Osteoblast (primary cell): ENCODE data around the gene SMO. TPM values are rescaled to one million over a fixed set of nuclear protein-coding genes. Genes with fewer than 3 reads are reported as not detected.
A peak's percentile ranks its signal among the peaks of the same experiment; 100 is the strongest.

Experiments used
- DNase-seq: peaks from one replicate; pipeline ENCODE4 v3.0.0; 2011; ENCODE audit warnings: low spot score, mixed read lengths; ENCODE audit not compliant: insufficient read length; ENCODE audit errors: missing footprints
- H2AFZ ChIP-seq: 2 replicates; pipeline ENCODE4 v1.6.0; 2011; ENCODE audit warnings: mild to moderate bottlenecking, low read length
- H3K27ac ChIP-seq: 2 replicates; pipeline ENCODE4 v1.5.1; 2011; ENCODE audit warnings: mild to moderate bottlenecking, low read depth, low read length, moderate library complexity
- H3K27me3 ChIP-seq: 2 replicates; pipeline ENCODE4 v1.6.0; 2012; ENCODE audit warnings: mild to moderate bottlenecking, control low read depth, inconsistent platforms, low read length, moderate library complexity; ENCODE audit not compliant: insufficient read depth
- H3K36me3 ChIP-seq: 2 replicates; pipeline ENCODE4 v1.5.1; 2011; ENCODE audit warnings: mild to moderate bottlenecking, low read length, control low read depth, moderate library complexity; ENCODE audit not compliant: insufficient read depth
- H3K4me1 ChIP-seq: 2 replicates; pipeline ENCODE4 v1.5.1; 2011; ENCODE audit warnings: mild to moderate bottlenecking, low read length, control low read depth, moderate library complexity; ENCODE audit not compliant: insufficient read depth
- H3K4me2 ChIP-seq: 2 replicates; pipeline ENCODE4 v1.6.0; 2011; ENCODE audit warnings: mild to moderate bottlenecking, low read length; ENCODE audit not compliant: insufficient read depth
- H3K4me3 ChIP-seq: fragments of 200-600 bp; sonication (generic); 3 replicates; pipeline ENCODE4 v1.5.1; 2012; ENCODE audit warnings: mild to moderate bottlenecking, low read length, inconsistent platforms; ENCODE audit not compliant: insufficient read depth
- H3K79me2 ChIP-seq: 2 replicates; pipeline ENCODE4 v1.6.0; 2012; ENCODE audit warnings: mild to moderate bottlenecking, low read length, control low read depth, inconsistent platforms; ENCODE audit not compliant: insufficient read depth
- H3K9me3 ChIP-seq: 2 replicates; pipeline ENCODE4 v1.5.1; 2011; ENCODE audit warnings: low read depth, low read length, control low read depth
- H4K20me1 ChIP-seq: 2 replicates; pipeline ENCODE4 v1.6.0; 2012; ENCODE audit warnings: mild to moderate bottlenecking, low read length, control low read depth; ENCODE audit not compliant: insufficient read depth
- CTCF ChIP-seq: IDR thresholded peaks from 2 replicates; pipeline ENCODE4 v1.5.1; 2011; ENCODE audit warnings: mild to moderate bottlenecking, low read depth, low read length, moderate library complexity; ENCODE audit errors: extremely low read depth
- total RNA-seq: library from RNA; depleted of rRNA; stranded (reverse); fragments of >200 nt; gene quantifications from 2 replicates; pipeline ENCODE4 v1.2.3, GENCODE V29; 2012

Gene SMO
- total RNA-seq, result 19.9 and 23.9 TPM in 2 replicates

- Histone ChIP-seq H2AFZ (peak within 1 kb of the TSS; percentile 81), H3K79me2 (no peaks in the 10 kb centered on the region), H3K4me1 (peaks cover 6% of the 10 kb centered on the region), H3K9me3 (no peaks in the 10 kb centered on the region), H3K27me3 (peaks cover 13% of the 10 kb centered on the region), H3K36me3 (no peaks in the 10 kb centered on the region), H3K4me3 (peak within 1 kb of the TSS; percentile 75), H4K20me1 (peaks cover 17% of the 10 kb centered on the region), H3K27ac (no peak within 1 kb of the TSS), H3K4me2 (peak within 1 kb of the TSS; percentile 77)
- DNase-seq, result peak; percentile 95
- TF ChIP-seq CTCF, result no peak
Observed at GRCh38 chr7:129188372-129188891, at the start of gene SMO. Gene SMO (plus strand): TSS chr7:129188633. CDS start chr7:129189152, 519 bp downstream.

GRCh38 chr7:129143724-129144094 is 44.7 kb upstream of the SMO start:
- H3K4me3 ChIP-seq, result no peak overlapping the region
- peak overlapping the region; percentile 82 for H3K4me2 ChIP-seq
- no peaks in the 10 kb centered on the region for H3K79me2 ChIP-seq
- H2AFZ ChIP-seq, result no peak overlapping the region
- H3K9me3 ChIP-seq, result no peaks in the 10 kb centered on the region
- no peak for TF ChIP-seq CTCF
- DNase-seq, result no peak
- H3K27me3 ChIP-seq, result peaks cover 52% of the 10 kb centered on the region
- no peaks in the 10 kb centered on the region for H4K20me1 ChIP-seq
- no peaks in the 10 kb centered on the region for H3K36me3 ChIP-seq
- H3K4me1 ChIP-seq, result peaks cover 7% of the 10 kb centered on the region
- H3K27ac ChIP-seq, result no peak overlapping the region

GRCh38 chr7:129144095-129144833 is 44.2 kb upstream of the SMO start, which contains the start of gene TSPAN33:
Gene TSPAN33 (plus strand): TSS chr7:129144707. CDS start chr7:129144981, 274 bp downstream.
- H3K9me3 ChIP-seq, result no peaks in the 10 kb centered on the region
- H3K36me3 ChIP-seq, result no peaks in the 10 kb centered on the region
- no peaks in the 10 kb centered on the region for H3K79me2 ChIP-seq
- peaks cover 7% of the 10 kb centered on the region for H3K4me1 ChIP-seq
- peak within 1 kb of the TSS; percentile 78 for H2AFZ ChIP-seq
- no peak within 1 kb of the TSS for H3K27ac ChIP-seq
- peaks cover 52% of the 10 kb centered on the region for H3K27me3 ChIP-seq
- H4K20me1 ChIP-seq, result no peaks in the 10 kb centered on the region
- TF ChIP-seq CTCF, result no peak
- peak within 1 kb of the TSS; percentile 82 for H3K4me2 ChIP-seq
- peak within 1 kb of the TSS; percentile 61 for H3K4me3 ChIP-seq
- DNase-seq, result peak; percentile 99
